MM.1S (cell line): Measurements from ENCODE around the gene HOXA13.

Experiments used
- EZH2 ChIP-seq: fragments of 300-600 bp; sonication (generic); optimal IDR thresholded peaks from 2 replicates; pipeline ENCODE3; 2017; ENCODE audit warnings: low read depth, mild to moderate bottlenecking, antibody characterized with exemption, low read length, mixed read lengths
- EZH2phosphoT487 ChIP-seq: fragments of 300-600 bp; sonication (generic); IDR thresholded peaks from 2 replicates; pipeline ENCODE4 v1.6.1; 2018; ENCODE audit warnings: antibody characterized with exemption, low read length
- TF ChIP-seq, protein P1 (sequence below): fragments of 300-600 bp; sonication (generic); IDR thresholded peaks from 2 replicates; pipeline ENCODE4 v1.5.1; 2016; ENCODE audit warnings: antibody characterized with exemption, low read length, mixed read lengths

DNA sequence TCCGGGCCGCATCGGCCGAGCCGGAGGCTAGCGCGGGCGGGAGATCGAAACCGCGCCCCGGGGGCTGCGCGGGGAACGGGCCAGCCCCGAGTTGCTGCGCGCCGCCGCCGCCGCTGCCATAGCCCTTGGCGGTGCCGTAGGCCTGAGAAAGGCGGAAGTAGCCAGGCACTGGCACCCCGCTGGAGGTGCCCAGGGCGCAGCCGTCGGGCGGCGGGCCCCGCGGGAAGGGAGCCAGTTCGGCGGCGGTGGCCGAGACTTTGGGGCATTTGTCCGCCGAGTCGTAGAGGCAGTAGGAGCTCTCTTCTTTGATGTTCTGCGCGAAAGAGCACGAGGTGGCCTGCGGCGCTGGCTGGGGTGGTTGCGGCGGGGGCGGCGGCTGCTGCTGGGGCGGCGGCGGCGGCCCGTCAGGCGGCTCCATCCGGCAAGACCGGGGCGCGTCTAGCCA is 26.4 kb downstream of the HOXA13 start:
- TF ChIP-seq, protein P1, sequence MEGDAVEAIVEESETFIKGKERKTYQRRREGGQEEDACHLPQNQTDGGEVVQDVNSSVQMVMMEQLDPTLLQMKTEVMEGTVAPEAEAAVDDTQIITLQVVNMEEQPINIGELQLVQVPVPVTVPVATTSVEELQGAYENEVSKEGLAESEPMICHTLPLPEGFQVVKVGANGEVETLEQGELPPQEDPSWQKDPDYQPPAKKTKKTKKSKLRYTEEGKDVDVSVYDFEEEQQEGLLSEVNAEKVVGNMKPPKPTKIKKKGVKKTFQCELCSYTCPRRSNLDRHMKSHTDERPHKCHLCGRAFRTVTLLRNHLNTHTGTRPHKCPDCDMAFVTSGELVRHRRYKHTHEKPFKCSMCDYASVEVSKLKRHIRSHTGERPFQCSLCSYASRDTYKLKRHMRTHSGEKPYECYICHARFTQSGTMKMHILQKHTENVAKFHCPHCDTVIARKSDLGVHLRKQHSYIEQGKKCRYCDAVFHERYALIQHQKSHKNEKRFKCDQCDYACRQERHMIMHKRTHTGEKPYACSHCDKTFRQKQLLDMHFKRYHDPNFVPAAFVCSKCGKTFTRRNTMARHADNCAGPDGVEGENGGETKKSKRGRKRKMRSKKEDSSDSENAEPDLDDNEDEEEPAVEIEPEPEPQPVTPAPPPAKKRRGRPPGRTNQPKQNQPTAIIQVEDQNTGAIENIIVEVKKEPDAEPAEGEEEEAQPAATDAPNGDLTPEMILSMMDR, result no peak
- TF ChIP-seq EZH2 (no peak), EZH2phosphoT487 (no peak)
